K562 (cell line): ENCODE measurements around the gene ST6GALNAC1. TPM values are rescaled to one million over a fixed set of nuclear protein-coding genes. Genes with fewer than 3 reads are reported as not detected.
A peak's percentile ranks its signal among the peaks of the same experiment; 100 is the strongest.

ENCODE experiments used
- BRD4 ChIP-seq: fragments of 200-600 bp; sonication (generic); IDR thresholded peaks from 2 replicates; pipeline ENCODE4 v1.6.1; 2017; ENCODE audit warnings: inconsistent platforms
- CSDE1 ChIP-seq, 2 experiments: fragments of 450-650 bp; IDR thresholded peaks; 2 replicates each; pipeline ENCODE4 v1.6.1; 2016; ENCODE audit warnings: mild to moderate bottlenecking in 1 of 2
- FOXK2 ChIP-seq, 2 experiments: fragments of 450-650 bp; IDR thresholded peaks in 1 of 2; conservative IDR thresholded peaks in 1 of 2; 2 replicates each; pipeline ENCODE4 v1.6.1; 2016; ENCODE audit warnings: low read depth in 2 of 2, mild to moderate bottlenecking in 1 of 2
- FUS ChIP-seq: fragments of 200-400 bp; formaldehyde crosslinking; optimal IDR thresholded peaks from 2 replicates; pipeline ENCODE3; 2017; ENCODE audit warnings: low read depth, low read length
- GATA2 ChIP-seq: sonication (generic); formaldehyde crosslinking; IDR thresholded peaks from 2 replicates; pipeline ENCODE4 v1.4.0; 2020; ENCODE audit warnings: mild to moderate bottlenecking, missing genetic modification reagents
- KDM2B ChIP-seq: fragments of 250-450 bp; sonication (Bioruptor Pico); IDR thresholded peaks from 2 replicates; pipeline ENCODE4 v1.8.0; 2021; ENCODE audit warnings: mild to moderate bottlenecking, moderate library complexity
- L3MBTL2 ChIP-seq: fragments of 450-650 bp; IDR thresholded peaks from 2 replicates; pipeline ENCODE4 v1.6.1; 2016; ENCODE audit warnings: mild to moderate bottlenecking, moderate library complexity
- MIER1 ChIP-seq: fragments of 450-650 bp; IDR thresholded peaks from 2 replicates; pipeline ENCODE4 v1.6.1; 2016; ENCODE audit warnings: antibody characterized with exemption, mild to moderate bottlenecking, low read depth
- NONO ChIP-seq, 2 experiments: fragments of 200-400 bp in 1 of 2; fragments of 450-650 bp in 1 of 2; formaldehyde crosslinking in 1 of 2; IDR thresholded peaks; 2 replicates each; pipeline ENCODE4 v1.6.1; 2017; ENCODE audit warnings: low read depth in 2 of 2, mild to moderate bottlenecking in 2 of 2, moderate library complexity in 2 of 2, low read length in 1 of 2
- SMAD1 ChIP-seq: fragments of 150-350 bp; IDR thresholded peaks from 2 replicates; pipeline ENCODE4 v1.6.1; 2014; ENCODE audit warnings: low read length, low read depth; ENCODE audit not compliant: partially characterized antibody
- ZC3H4 ChIP-seq: sonication (generic); formaldehyde crosslinking; IDR thresholded peaks from 2 replicates; pipeline ENCODE4 v1.9.0; 2021; ENCODE audit warnings: missing genetic modification reagents, borderline replicate concordance
- ZNF23 ChIP-seq: fragments of 250-450 bp; sonication (Bioruptor Pico); IDR thresholded peaks from 2 replicates; pipeline ENCODE4 v1.4.0; 2020; ENCODE audit warnings: mild to moderate bottlenecking
- ZNF316 ChIP-seq: fragments of 450-650 bp; IDR thresholded peaks from 2 replicates; pipeline ENCODE4 v1.6.1; 2016
- ZNF347 ChIP-seq: fragments of 450-650 bp; formaldehyde crosslinking; IDR thresholded peaks from 2 replicates; pipeline ENCODE4 v1.4.0; 2020; ENCODE audit warnings: low read depth, mild to moderate bottlenecking, moderate library complexity
- polyA plus RNA-seq, 8 experiments: library from polyadenylated mRNA; depleted of rRNA in 4 of 8; stranded (reverse) in 5 of 8; unstranded in 3 of 8; fragments of >200 nt; fragmentation: Nextera tagmentation in 2 of 8; fragmentation: Illumina TruSeq in 1 of 8; extraction: Ambion mirVana in 2 of 8; extraction: Trizol in 1 of 8; gene quantifications; 2 replicates each; pipeline versions ENCODE4 v1.2.1 to v1.2.3, GENCODE V29; 2011 to 2014; ENCODE audit warnings: inconsistent platforms in 1 of 8, missing spikeins in 1 of 8
- total RNA-seq, 7 experiments: library from RNA; depleted of rRNA in 6 of 7; stranded (reverse); fragments of >200 nt in 6 of 7; fragmentation: Illumina TruSeq in 2 of 7; extraction: Trizol in 2 of 7; gene quantifications; 2 replicates each; pipeline versions ENCODE4 v1.2.1 to v1.2.3, GENCODE V29; 2011 to 2021; ENCODE audit warnings: low replicate concordance in 1 of 7
- TF ChIP-seq, protein P1 (sequence below), 2 experiments: fragments of 450-650 bp; IDR thresholded peaks; 2 replicates each; pipeline ENCODE4 v1.6.1; 2016; ENCODE audit warnings: mild to moderate bottlenecking in 2 of 2, borderline replicate concordance in 1 of 2, low read depth in 1 of 2, moderate library complexity in 1 of 2
- TF ChIP-seq, protein P2 (sequence below): fragments of 450-650 bp; formaldehyde crosslinking; IDR thresholded peaks from 2 replicates; pipeline ENCODE4 v1.4.0; 2020; ENCODE audit warnings: mild to moderate bottlenecking, moderate library complexity
- TF ChIP-seq, protein P3 (sequence below): fragments of 250-450 bp; sonication (Bioruptor Pico); IDR thresholded peaks from 2 replicates; pipeline ENCODE4 v1.9.0; 2021; ENCODE audit warnings: mild to moderate bottlenecking

Gene ST6GALNAC1
- total and polyA plus RNA-seq, 9 of the 15 experiments (the other 6 are each of a cell fraction or from before 2014, with no cell fraction given), result 20.6 to 68.4 (median 50.5) TPM

DNA sequence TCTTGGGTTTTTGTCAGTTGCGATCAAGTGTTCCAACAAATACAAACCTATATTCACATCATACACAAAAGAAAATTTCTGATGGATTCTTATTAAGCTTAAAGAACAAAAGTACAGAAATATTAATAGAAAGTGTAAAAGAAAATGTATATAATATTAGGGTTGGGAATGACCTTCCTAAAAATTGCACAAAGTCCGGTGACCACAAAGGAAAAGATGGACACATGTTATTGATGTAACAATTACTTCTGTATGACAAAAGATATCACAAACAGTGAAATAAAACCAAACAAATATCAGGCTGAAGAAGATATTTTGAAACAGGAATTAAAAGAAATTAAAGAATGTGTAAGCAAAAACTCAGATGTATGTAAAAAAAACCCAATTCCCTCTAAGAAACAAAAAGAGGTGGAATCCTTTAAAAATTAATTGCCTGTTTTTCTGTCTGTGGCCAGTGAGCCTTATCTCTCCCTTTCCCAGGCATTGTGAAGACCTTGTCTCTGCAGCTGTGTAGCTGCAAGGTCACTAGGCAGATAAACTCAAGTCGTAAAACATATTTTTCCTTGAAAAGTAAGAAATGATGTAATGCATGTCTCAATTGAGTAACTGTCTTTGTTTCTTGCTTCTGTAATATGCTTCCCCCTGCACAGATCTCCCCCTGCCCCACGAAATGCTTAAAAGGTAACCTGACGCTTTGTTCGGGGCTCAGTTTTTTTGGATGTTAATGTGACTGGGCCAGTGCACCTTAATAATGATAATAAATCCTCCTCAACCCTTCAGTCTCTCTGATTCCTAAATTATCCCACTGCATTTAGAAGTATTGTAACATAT, 2.8 kb downstream of the ST6GALNAC1 start (continued):
- TF ChIP-seq, protein P1, sequence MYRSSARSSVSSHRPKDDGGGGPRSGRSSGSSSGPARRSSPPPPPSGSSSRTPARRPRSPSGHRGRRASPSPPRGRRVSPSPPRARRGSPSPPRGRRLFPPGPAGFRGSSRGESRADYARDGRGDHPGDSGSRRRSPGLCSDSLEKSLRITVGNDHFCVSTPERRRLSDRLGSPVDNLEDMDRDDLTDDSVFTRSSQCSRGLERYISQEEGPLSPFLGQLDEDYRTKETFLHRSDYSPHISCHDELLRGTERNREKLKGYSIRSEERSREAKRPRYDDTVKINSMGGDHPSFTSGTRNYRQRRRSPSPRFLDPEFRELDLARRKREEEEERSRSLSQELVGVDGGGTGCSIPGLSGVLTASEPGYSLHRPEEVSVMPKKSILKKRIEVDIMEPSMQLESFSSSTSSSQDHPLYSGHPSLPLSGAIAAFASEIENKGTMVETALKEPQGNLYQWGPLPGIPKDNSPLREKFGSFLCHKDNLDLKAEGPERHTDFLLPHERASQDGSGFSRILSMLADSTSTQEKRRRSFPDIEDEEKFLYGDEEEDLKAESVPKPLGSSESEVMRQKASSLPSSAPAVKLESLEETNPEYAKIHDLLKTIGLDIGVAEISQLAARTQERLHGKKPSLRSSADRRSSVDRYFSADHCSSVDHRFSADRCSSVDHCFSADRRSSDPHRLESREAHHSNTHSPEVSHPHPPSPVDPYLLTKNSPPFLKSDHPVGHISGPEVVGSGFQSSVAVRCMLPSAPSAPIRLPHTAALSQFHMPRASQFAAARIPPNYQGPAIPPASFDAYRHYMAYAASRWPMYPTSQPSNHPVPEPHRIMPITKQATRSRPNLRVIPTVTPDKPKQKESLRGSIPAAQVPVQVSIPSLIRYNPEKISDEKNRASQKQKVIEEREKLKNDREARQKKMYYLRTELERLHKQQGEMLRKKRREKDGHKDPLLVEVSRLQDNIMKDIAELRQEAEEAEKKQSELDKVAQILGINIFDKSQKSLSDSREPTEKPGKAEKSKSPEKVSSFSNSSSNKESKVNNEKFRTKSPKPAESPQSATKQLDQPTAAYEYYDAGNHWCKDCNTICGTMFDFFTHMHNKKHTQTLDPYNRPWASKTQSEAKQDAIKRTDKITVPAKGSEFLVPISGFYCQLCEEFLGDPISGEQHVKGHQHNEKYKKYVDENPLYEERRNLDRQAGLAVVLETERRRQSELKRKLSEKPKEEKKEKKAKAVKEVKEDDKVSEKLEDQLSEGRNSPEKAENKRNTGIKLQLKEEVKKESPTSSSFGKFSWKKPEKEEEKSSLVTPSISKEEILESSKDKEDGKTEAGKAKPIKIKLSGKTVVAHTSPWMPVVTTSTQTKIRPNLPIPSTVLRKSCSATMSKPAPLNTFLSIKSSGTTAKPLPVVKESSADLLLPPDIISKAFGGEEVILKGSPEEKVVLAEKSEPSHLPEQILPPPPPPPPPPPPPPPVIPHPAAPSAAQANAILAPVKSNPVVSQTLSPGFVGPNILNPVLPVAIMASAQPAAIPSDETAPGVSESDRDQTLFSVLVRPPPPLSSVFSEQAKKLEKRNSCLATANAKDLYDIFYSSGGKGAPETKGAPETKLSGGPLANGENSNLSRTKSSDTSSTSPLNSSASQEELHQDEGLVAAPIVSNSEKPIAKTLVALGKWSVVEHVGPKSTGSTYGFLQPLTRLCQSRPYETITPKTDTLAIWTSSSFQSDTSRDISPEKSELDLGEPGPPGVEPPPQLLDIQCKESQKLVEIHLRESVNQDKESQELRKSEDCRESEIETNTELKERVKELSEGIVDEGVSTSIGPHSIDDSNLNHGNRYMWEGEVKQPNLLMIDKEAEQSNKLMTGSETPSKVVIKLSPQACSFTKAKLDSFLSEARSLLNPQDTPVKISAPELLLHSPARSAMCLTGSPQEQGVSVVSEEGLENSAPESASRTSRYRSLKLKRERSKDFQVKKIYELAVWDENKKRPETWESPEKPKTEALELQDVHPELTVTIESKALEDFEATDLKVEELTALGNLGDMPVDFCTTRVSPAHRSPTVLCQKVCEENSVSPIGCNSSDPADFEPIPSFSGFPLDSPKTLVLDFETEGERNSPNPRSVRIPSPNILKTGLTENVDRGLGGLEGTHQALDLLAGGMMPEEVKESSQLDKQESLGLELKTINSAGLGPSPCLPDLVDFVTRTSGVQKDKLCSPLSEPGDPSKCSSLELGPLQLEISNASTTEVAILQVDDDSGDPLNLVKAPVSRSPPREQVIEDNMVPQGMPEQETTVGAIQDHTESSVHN (IDR thresholded peaks at IDR 0.05; ENCODE audit: borderline replicate concordance in 1 of 2, low read depth in 1 of 2), result peak in 1 of 2 experiments; percentile 87; a peak in 2 of 4 replicates
- TF ChIP-seq FOXK2 (conservative IDR thresholded peaks at IDR 0.05 in 1 of 2, IDR thresholded peaks at IDR 0.05 in 1 of 2; ENCODE audit: low read depth in 2 of 2) (peak in 1 of 2 experiments; percentile 45; a peak in 3 of 4 replicates), KDM2B (no peak), NONO (IDR thresholded peaks at IDR 0.05; ENCODE audit: low read depth in 2 of 2, low read length in 1 of 2) (no peak), MIER1 (no peak), GATA2 (CRISPR knock-in tag) (peak; percentile 91), BRD4 (no peak), ZNF316 (peak; percentile 66), FUS (no peak), SMAD1 (no peak), ZNF347 (CRISPR knock-in tag) (no peak), ZNF23 (CRISPR knock-in tag) (no peak), CSDE1 (IDR thresholded peaks at IDR 0.05) (no peak), ZC3H4 (CRISPR knock-in tag) (no peak), L3MBTL2 (no peak)
- TF ChIP-seq, protein P2, sequence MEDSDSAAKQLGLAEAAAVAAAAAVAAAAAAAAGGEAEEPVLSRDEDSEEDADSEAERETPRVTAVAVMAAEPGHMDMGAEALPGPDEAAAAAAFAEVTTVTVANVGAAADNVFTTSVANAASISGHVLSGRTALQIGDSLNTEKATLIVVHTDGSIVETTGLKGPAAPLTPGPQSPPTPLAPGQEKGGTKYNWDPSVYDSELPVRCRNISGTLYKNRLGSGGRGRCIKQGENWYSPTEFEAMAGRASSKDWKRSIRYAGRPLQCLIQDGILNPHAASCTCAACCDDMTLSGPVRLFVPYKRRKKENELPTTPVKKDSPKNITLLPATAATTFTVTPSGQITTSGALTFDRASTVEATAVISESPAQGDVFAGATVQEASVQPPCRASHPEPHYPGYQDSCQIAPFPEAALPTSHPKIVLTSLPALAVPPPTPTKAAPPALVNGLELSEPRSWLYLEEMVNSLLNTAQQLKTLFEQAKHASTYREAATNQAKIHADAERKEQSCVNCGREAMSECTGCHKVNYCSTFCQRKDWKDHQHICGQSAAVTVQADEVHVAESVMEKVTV (CRISPR knock-in tag), result no peak; the same call in 1 of the 2 replicates
- TF ChIP-seq, protein P3, sequence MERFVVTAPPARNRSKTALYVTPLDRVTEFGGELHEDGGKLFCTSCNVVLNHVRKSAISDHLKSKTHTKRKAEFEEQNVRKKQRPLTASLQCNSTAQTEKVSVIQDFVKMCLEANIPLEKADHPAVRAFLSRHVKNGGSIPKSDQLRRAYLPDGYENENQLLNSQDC (CRISPR knock-in tag), result no peak
